ENCODE results near the gene PPP1R15B. TPM values are rescaled to one million over a fixed set of nuclear protein-coding genes. Genes with fewer than 3 reads are reported as not detected.
A peak's percentile ranks its signal among the peaks of the same experiment; 100 is the strongest.

Gene PPP1R15B
- total RNA-seq, 1 experiment from 2014 or later = 69.3 TPM

GRCh38 chr1:204410688-204411450, 748 bp downstream of the PPP1R15B start:
- Histone ChIP-seq H3K4me3 (replicated peaks in 1 of 2; ENCODE audit: low read depth in 1 of 2, low read length in 2 of 2) (peak overlapping the region; percentile 74 to 95), H2AFZ (ENCODE audit: low read depth, low read length, poor library complexity, severe bottlenecking) (no peak overlapping the region), H3K36me3 (ENCODE audit: control insufficient read depth in 1 of 2, insufficient read depth in 2 of 2, low read length in 2 of 2) (peaks cover 17 to 18% of the 10 kb centered on the region in 2 experiments), H3K27ac (ENCODE audit: low read depth, low read length) (peak overlapping the region; percentile 93), H3K9ac (ENCODE audit: low read length) (peak overlapping the region; percentile 96), H3K9me2 (ENCODE audit: insufficient read depth) (no peaks in the 10 kb centered on the region), H3K4me2 (ENCODE audit: low read length) (peak overlapping the region; percentile 82), H3K27me3 (ENCODE audit: insufficient read depth, low read length) (no peaks in the 10 kb centered on the region), H3K4me1 (ENCODE audit: control insufficient read depth in 1 of 2, insufficient read depth in 2 of 2, low read length in 2 of 2) (peaks cover 25 to 36% of the 10 kb centered on the region in 2 experiments), H4K20me1 (ENCODE audit: insufficient read depth) (peaks cover 26% of the 10 kb centered on the region), H3K9me3 (ENCODE audit: control insufficient read depth in 1 of 2, insufficient read depth in 1 of 2, low read depth in 1 of 2, low read length in 2 of 2) (no peaks in the 10 kb centered on the region), H3K79me2 (ENCODE audit: insufficient read depth, low read length) (peaks cover 57% of the 10 kb centered on the region)
- POLR2A ChIA-PET = no interaction called here
- no TSS peak for BruUV-seq (replicated peaks)
- RAD21 ChIA-PET (ENCODE audit: low non-redundant PET in 1 of 2, low total read pairs in 2 of 2, uncharacterized antibody in 2 of 2, unreplicated experiment in 2 of 2) = no interaction called here
- no peak for TF ChIP-seq REST (IDR thresholded peaks at IDR 0.05; ENCODE audit: low read depth)
- DNase-seq (ENCODE audit: low read depth, low spot score) (no peak), ATAC-seq (peak; percentile 49)
- intact Hi-C loops (cut with micrococcal nuclease) = no loop called here
- CTCF ChIA-PET = interaction anchor here (2.7 kb wide), 1 partner anchor 12 kb away, joined by 25 read pairs; no protein-coding TSS in a partner anchor

Measured in HCT116 (cell line).